ENCODE results near the gene LAMTOR4. TPM values are rescaled to one million over a fixed set of nuclear protein-coding genes. Genes with fewer than 3 reads are reported as not detected.

The LAMTOR4 gene
- total and polyA plus RNA-seq, 10 of the 15 experiments (the other 5 are each of a cell fraction or from before 2014, with no cell fraction given) = 73.4 to 297 (median 196) TPM

- FAIRE-seq (no peak), ATAC-seq (no peak), DNase-seq (ENCODE audit: low read depth, low spot score) (no peak)
- H3K4me3 ChIP-seq = no peak overlapping the region
- no peak overlapping the region for H3K4me2 ChIP-seq (ENCODE audit: control insufficient read depth, insufficient read depth)
- ChIA-PET SMC1A (ENCODE audit: uncharacterized antibody, unreplicated experiment) (interaction anchor here (0.7 kb wide), 1 partner anchor 250 kb away, joined by 4 read pairs; no protein-coding TSS in a partner anchor), CTCF (interaction anchor here (0.7 to 0.9 kb wide), 2 partner anchors 17 to 30 kb away, joined by 3 read pairs; no protein-coding TSS in a partner anchor), POLR2A (interaction anchor here (0.6 to 1.1 kb wide), 4 partner anchors 9 to 222 kb away, joined by 3 to 4 read pairs (median 4); no protein-coding TSS in a partner anchor), RAD21 (ENCODE audit: unreplicated experiment) (interaction anchor here (0.8 to 1.2 kb wide), 2 partner anchors 30 to 34 kb away, joined by 4 to 6 read pairs; no protein-coding TSS in a partner anchor)
- intact Hi-C loops (cut with micrococcal nuclease; ENCODE audit: unreplicated experiment) (no loop called here), in situ Hi-C loops (cut with MboI) (no loop called here)
- no peak for TF ChIP-seq MTA3 (IDR thresholded peaks at IDR 0.05; ENCODE audit: borderline replicate concordance, low read length)
- TF ChIP-seq ZSCAN29 (IDR thresholded peaks at IDR 0.05) = no peak
- no peak for TF ChIP-seq NR2C1 (IDR thresholded peaks at IDR 0.05)
- TF ChIP-seq TAF1 (IDR thresholded peaks at IDR 0.05; ENCODE audit: borderline replicate concordance, low read depth, low read length) = no peak
- TF ChIP-seq ZNF384 (IDR thresholded peaks at IDR 0.05; ENCODE audit: borderline replicate concordance, low read depth, low read length) = peak; percentile 46; the same call in 1 of the 2 replicates
- TF ChIP-seq CREM (IDR thresholded peaks at IDR 0.05; ENCODE audit: low read depth) = no peak
- no peak for TF ChIP-seq MEF2A (IDR thresholded peaks at IDR 0.05; ENCODE audit: insufficient read depth, low read depth, low read length)
- TF ChIP-seq NFYA (IDR thresholded peaks at IDR 0.05; ENCODE audit: borderline replicate concordance, low read depth, low read length) = no peak
- no peak for TF ChIP-seq KAT2A (conservative IDR thresholded peaks at IDR 0.05; ENCODE audit: control insufficient read depth, low read depth, low read length)
- TF ChIP-seq MEF2B (IDR thresholded peaks at IDR 0.05; ENCODE audit: partially characterized antibody, poor library complexity, severe bottlenecking) = no peak
- no peak for TF ChIP-seq HCFC1 (IDR thresholded peaks at IDR 0.05; ENCODE audit: low read length)
- TF ChIP-seq USF1 (IDR thresholded peaks at IDR 0.05; ENCODE audit: borderline replicate concordance, extremely low read length, insufficient read depth, low read depth, low read length) = peak; percentile 60
- H3K9ac ChIP-seq (ENCODE audit: control insufficient read depth, insufficient read depth, low read length) = no peak overlapping the region
- H3K27me3 ChIP-seq (replicated peaks in 1 of 2; ENCODE audit: control insufficient read depth in 2 of 2, insufficient read depth in 2 of 2, low read length in 1 of 2) = peaks cover 0 to 5% of the 10 kb centered on the region in 2 experiments; a peak in 2 of 4 replicates
- H4K20me1 ChIP-seq (ENCODE audit: control insufficient read depth, insufficient read depth) = no peaks in the 10 kb centered on the region
- no peaks in the 10 kb centered on the region for H3K9me3 ChIP-seq (replicated peaks; ENCODE audit: control insufficient read depth, insufficient read depth, low read length)
- 21% methylated on average over 6 of the region's 6 CpGs for WGBS (ENCODE audit: insufficient coverage, insufficient replicate concordance, low lambda C conversion rate, missing lambda C conversion rate)
- no peak overlapping the region for H3K27ac ChIP-seq (ENCODE audit: control insufficient read depth, insufficient read depth)
- no TSS peak for BruUV-seq (replicated peaks)
- no peaks in the 10 kb centered on the region for H3K36me3 ChIP-seq (ENCODE audit: control insufficient read depth in 2 of 2, insufficient read depth in 2 of 2, low read length in 1 of 2)
- no peak overlapping the region for H2AFZ ChIP-seq (ENCODE audit: control insufficient read depth, low read depth, low read length)
- peaks cover 15% of the 10 kb centered on the region for H3K4me1 ChIP-seq (ENCODE audit: control insufficient read depth, insufficient read depth, low read length)
- peaks cover 7% of the 10 kb centered on the region for H3K79me2 ChIP-seq (ENCODE audit: control insufficient read depth, insufficient read depth, low read length)
Measured at GRCh38 chr7:100163006-100163531, 14.4 kb downstream of the LAMTOR4 start.

Data from GM12878 (cell line).